KBM-7 (cell line): ENCODE results near the gene ITM2C.

Experiments
- DNase-seq: peaks from one replicate; pipeline ENCODE4 v3.0.0-alpha.2; 2015
- in situ Hi-C: fragments of 300-500 bp; cut with MboI; formaldehyde crosslinking; loops from 2 replicates; pipeline ENCODE4 v1.14.3; 2020; ENCODE audit warnings: low sequenced_read_pairs, low pct_unique_long_range_greater_than_20kb, mixed read lengths

ITM2C gene

GRCh38 chr2:230870544-230871360, 6.0 kb downstream of the ITM2C start:
- in situ Hi-C loops: no loop called here
- DNase-seq: peak; percentile 94

GRCh38 chr2:230871361-230872150, 6.8 kb downstream of the ITM2C start:
- no peak for DNase-seq

GRCh38 chr2:230872151-230872967, 7.6 kb downstream of the ITM2C start:
- in situ Hi-C loops: no loop called here

More at GRCh38 chr2:230871361-230872150, 6.8 kb downstream of the ITM2C start:
- in situ Hi-C loops: no loop called here

GRCh38 chr2:230872968-230873660, 8.4 kb downstream of the ITM2C start:
- no peak for DNase-seq
- in situ Hi-C loops: no loop called here

More at GRCh38 chr2:230872151-230872967, 7.6 kb downstream of the ITM2C start:
- no peak for DNase-seq

- no peak for DNase-seq
- in situ Hi-C loops: no loop called here
These were observed 9.1 kb downstream of the ITM2C start for GRCh38 chr2:230873661-230874401.

- in situ Hi-C loops: no loop called here
- no peak for DNase-seq
These were observed 9.7 kb downstream of the ITM2C start for GRCh38 chr2:230874456-230874855.

- DNase-seq: no peak
- in situ Hi-C loops: no loop called here
These were observed 10.1 kb downstream of the ITM2C start for GRCh38 chr2:230874876-230875275.

- no peak for DNase-seq
- in situ Hi-C loops: no loop called here
These were observed 10.9 kb downstream of the ITM2C start for GRCh38 chr2:230875347-230876315.

- in situ Hi-C loops: no loop called here
- no peak for DNase-seq
These were observed 12.5 kb downstream of the ITM2C start for GRCh38 chr2:230877116-230877758.

GRCh38 chr2:230877759-230878598, 13.2 kb downstream of the ITM2C start:
- in situ Hi-C loops: no loop called here
- peak; percentile 99 for DNase-seq

- in situ Hi-C loops: no loop called here
- no peak for DNase-seq
These were observed 14.0 kb downstream of the ITM2C start for GRCh38 chr2:230878599-230879188.

GRCh38 chr2:230879271-230879882, 14.6 kb downstream of the ITM2C start:
- no peak for DNase-seq
- in situ Hi-C loops: no loop called here

GRCh38 chr2:230879891-230880290, 15.1 kb downstream of the ITM2C start:
- in situ Hi-C loops: no loop called here
- no peak for DNase-seq

- in situ Hi-C loops: no loop called here
- DNase-seq: no peak
These were observed 17.1 kb downstream of the ITM2C start for GRCh38 chr2:230881840-230882239.

- in situ Hi-C loops: no loop called here
- peak; percentile 75 for DNase-seq
These were observed 20.9 kb downstream of the ITM2C start for GRCh38 chr2:230885463-230886130.
